ENCODE results near the gene ITFG1.

Gene ITFG1

DNA sequence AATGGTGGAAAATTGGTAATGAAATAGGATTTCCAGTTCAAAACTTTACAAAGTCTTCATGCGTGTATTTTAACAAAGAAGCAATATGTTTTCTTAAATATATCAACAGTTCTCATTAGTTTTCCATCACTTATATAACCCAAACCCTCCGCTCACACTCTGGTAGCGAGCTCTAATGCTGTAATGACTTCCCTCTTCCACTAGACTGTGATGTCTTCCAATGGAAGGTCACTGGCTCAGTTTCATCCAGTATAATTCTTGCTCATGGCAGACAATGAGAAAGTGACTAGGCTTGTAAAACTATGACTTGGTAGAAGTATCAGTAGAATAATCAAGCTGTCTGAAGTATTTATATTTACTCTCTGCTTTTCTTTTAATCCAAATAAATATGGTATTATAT, 349.9 kb downstream of the ITFG1 start:
- in situ Hi-C loops (cut with MboI; ENCODE audit: low sequenced_read_pairs, unreplicated experiment) = loop anchor here (10.0 kb wide), 1 partner anchor 56 kb away; no protein-coding TSS in a partner anchor
- no peak for DNase-seq (ENCODE audit: low spot score)
- no peak for TF ChIP-seq CTCF (IDR thresholded peaks at IDR 0.05; ENCODE audit: borderline replicate concordance, control extremely low read depth, extremely low read depth, insufficient read depth, missing control alignments)

DNA sequence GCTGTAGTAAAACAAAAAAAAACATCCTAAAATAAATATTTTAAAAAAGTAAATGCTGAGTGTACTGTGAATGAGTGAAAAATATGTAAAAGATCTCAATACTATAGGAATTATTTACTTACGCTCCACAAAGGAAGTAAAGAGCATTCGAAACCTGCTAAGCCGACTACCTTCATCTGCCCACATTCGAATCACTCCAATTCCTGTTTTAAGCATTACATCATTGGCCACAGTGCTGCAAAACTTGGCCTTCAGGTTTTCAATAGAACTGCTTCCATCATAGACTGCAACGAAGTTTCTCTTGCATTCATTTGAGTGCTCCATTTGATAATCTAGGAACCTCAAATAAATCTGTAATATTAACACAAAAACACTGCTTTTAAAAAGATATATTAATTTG, 351.5 kb downstream of the ITFG1 start:
- in situ Hi-C loops (cut with MboI; ENCODE audit: low sequenced_read_pairs, unreplicated experiment) = no loop called here
- DNase-seq (ENCODE audit: low spot score) = no peak
- no peak for TF ChIP-seq CTCF (IDR thresholded peaks at IDR 0.05; ENCODE audit: borderline replicate concordance, control extremely low read depth, extremely low read depth, insufficient read depth, missing control alignments)

Data from GM13976 (cell line).